ENCODE results near the gene ITSN1. TPM values are rescaled to one million over a fixed set of nuclear protein-coding genes. Genes with fewer than 3 reads are reported as not detected.

ITSN1 gene
- total and polyA plus RNA-seq, 4 donors, result 20.3 to 112 (median 40.2) TPM

DNA sequence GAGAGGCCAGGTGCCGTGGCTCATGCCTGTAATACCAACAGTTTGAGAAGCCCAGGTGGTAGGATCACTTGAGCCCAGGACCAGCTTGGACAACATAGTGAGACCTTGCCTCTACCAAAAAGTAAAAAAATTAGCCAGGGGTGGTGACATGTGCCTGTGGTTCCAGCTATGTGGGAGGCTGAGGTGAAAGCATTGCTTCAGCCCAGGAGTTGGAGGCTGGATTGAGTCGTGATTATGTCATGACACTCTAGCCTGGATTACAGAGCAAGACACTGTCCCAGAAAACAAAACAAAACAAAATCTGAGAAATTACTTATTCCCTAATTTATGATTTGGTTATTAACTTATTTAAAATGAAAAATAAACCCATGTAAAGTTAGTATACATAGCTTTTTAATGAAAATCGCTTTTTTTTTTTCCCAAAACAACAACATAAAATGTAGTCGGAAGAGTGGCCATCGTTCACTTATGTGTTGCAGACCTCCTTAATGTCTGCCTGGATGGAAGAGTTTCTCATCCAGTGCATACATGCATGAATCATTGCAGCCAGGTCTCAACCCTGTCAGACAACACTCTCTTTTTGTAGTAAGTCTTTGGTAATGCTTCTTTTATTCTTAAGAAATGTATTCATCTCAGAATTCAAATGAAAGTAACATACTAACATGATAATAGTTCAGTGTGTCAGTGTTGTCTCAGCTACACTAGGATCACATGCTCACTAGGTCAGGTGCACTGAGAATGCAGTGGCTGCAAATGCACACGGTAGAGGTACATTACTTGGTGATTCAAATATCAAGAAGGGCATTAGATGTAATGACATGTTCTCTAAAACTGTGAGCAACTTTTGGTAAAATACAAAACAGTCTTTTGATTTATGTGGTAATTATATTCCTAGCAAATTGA is 28.0 kb downstream of the ITSN1 start:
- Histone ChIP-seq H3K4me3 (ENCODE audit: low read depth in 1 of 3, low read length in 3 of 3) (no peak overlapping the region), H3K27me3 (ENCODE audit: control insufficient read depth in 4 of 4, insufficient read depth in 4 of 4, low read length in 3 of 4) (no peaks in the 10 kb centered on the region), H3K27ac (ENCODE audit: low read depth in 1 of 2, low read length in 2 of 2) (no peak overlapping the region), H3K4me1 (ENCODE audit: control insufficient read depth in 4 of 4, insufficient read depth in 4 of 4, low read length in 3 of 4) (peaks cover 11 to 32% (median 20%) of the 10 kb centered on the region in 4 donors), H3K9me3 (ENCODE audit: control insufficient read depth in 4 of 4, low read length in 3 of 4) (no peaks in the 10 kb centered on the region), H3K9ac (ENCODE audit: low read depth in 1 of 2, low read length in 2 of 2) (no peak overlapping the region), H3K36me3 (ENCODE audit: control insufficient read depth in 4 of 4, insufficient read depth in 3 of 4, low read depth in 1 of 4, low read length in 3 of 4) (no peaks in the 10 kb centered on the region)
- TF ChIP-seq REST (IDR thresholded peaks at IDR 0.05), result no peak
- no peak for TF ChIP-seq RXRA (IDR thresholded peaks at IDR 0.05)
- no peak for TF ChIP-seq FOXA1 (IDR thresholded peaks at IDR 0.05)
- no peak for TF ChIP-seq MAX (IDR thresholded peaks at IDR 0.05)
- TF ChIP-seq HNF4G (IDR thresholded peaks at IDR 0.05), result no peak
- TF ChIP-seq JUND (IDR thresholded peaks at IDR 0.05), result no peak
- no peak for TF ChIP-seq ATF3 (IDR thresholded peaks at IDR 0.05)
- TF ChIP-seq, protein P1, sequence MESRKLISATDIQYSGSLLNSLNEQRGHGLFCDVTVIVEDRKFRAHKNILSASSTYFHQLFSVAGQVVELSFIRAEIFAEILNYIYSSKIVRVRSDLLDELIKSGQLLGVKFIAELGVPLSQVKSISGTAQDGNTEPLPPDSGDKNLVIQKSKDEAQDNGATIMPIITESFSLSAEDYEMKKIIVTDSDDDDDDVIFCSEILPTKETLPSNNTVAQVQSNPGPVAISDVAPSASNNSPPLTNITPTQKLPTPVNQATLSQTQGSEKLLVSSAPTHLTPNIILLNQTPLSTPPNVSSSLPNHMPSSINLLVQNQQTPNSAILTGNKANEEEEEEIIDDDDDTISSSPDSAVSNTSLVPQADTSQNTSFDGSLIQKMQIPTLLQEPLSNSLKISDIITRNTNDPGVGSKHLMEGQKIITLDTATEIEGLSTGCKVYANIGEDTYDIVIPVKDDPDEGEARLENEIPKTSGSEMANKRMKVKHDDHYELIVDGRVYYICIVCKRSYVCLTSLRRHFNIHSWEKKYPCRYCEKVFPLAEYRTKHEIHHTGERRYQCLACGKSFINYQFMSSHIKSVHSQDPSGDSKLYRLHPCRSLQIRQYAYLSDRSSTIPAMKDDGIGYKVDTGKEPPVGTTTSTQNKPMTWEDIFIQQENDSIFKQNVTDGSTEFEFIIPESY (IDR thresholded peaks at IDR 0.05), result no peak
- TF ChIP-seq NR2F2 (IDR thresholded peaks at IDR 0.05), result no peak
- no peak for TF ChIP-seq RAD21 (IDR thresholded peaks at IDR 0.05)
- no peak for TF ChIP-seq FOXA2 (IDR thresholded peaks at IDR 0.05)
- no peak for TF ChIP-seq HNF4A (conservative IDR thresholded peaks at IDR 0.05)
- TF ChIP-seq EGR1 (IDR thresholded peaks at IDR 0.05; ENCODE audit: low read depth in 2 of 2), result no peak
- TF ChIP-seq TAF1 (conservative IDR thresholded peaks at IDR 0.05), result no peak
- TF ChIP-seq SP1 (IDR thresholded peaks at IDR 0.05), result no peak
- TF ChIP-seq, protein P2, sequence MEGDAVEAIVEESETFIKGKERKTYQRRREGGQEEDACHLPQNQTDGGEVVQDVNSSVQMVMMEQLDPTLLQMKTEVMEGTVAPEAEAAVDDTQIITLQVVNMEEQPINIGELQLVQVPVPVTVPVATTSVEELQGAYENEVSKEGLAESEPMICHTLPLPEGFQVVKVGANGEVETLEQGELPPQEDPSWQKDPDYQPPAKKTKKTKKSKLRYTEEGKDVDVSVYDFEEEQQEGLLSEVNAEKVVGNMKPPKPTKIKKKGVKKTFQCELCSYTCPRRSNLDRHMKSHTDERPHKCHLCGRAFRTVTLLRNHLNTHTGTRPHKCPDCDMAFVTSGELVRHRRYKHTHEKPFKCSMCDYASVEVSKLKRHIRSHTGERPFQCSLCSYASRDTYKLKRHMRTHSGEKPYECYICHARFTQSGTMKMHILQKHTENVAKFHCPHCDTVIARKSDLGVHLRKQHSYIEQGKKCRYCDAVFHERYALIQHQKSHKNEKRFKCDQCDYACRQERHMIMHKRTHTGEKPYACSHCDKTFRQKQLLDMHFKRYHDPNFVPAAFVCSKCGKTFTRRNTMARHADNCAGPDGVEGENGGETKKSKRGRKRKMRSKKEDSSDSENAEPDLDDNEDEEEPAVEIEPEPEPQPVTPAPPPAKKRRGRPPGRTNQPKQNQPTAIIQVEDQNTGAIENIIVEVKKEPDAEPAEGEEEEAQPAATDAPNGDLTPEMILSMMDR (IDR thresholded peaks at IDR 0.05; ENCODE audit: low read depth, low read length, missing input control), result no peak
- no peak for TF ChIP-seq YY1 (IDR thresholded peaks at IDR 0.05)
- DNase-seq (ENCODE audit: low spot score), result no peak
- WGBS, result 87% methylated on average over 6 of the region's 6 CpGs

All from liver (tissue), 9 donors.